NCI-H748 treated with DMSO at 0.1 percent for 48 hours (cell line): ENCODE data around the gene ABHD12.

Experiments
- DNase-seq: peaks from one replicate; lab custom pipeline; 2025; lab: John Stamatoyannopoulos, UW

Gene ABHD12

GRCh38 chr20:25380945-25381614, 9.6 kb downstream of the ABHD12 start:
- DNase-seq, result no peak

GRCh38 chr20:25378884-25379733, 11.5 kb downstream of the ABHD12 start:
- no peak for DNase-seq

GRCh38 chr20:25378189-25378883, 12.3 kb downstream of the ABHD12 start:
- no peak for DNase-seq

- DNase-seq, result no peak
Measured at GRCh38 chr20:25376886-25377285, 13.7 kb downstream of the ABHD12 start.

GRCh38 chr20:25376236-25376635, 14.4 kb downstream of the ABHD12 start:
- no peak for DNase-seq

- no peak for DNase-seq
Measured at GRCh38 chr20:25374842-25375241, 15.8 kb downstream of the ABHD12 start.

- no peak for DNase-seq
Measured at GRCh38 chr20:25372584-25373336, 17.9 kb downstream of the ABHD12 start.

GRCh38 chr20:25369971-25370370, 20.7 kb downstream of the ABHD12 start:
- DNase-seq, result no peak

GRCh38 chr20:25369529-25369928, 21.1 kb downstream of the ABHD12 start:
- DNase-seq, result no peak

GRCh38 chr20:25368976-25369375, 21.7 kb downstream of the ABHD12 start:
- no peak for DNase-seq

- no peak for DNase-seq
Measured at GRCh38 chr20:25368526-25368925, 22.1 kb downstream of the ABHD12 start.

GRCh38 chr20:25364879-25365699, 25.5 kb downstream of the ABHD12 start:
- DNase-seq, result no peak

- no peak for DNase-seq
Measured at GRCh38 chr20:25364180-25364788, 26.4 kb downstream of the ABHD12 start.

- no peak for DNase-seq
Measured at GRCh38 chr20:25361287-25361683, 29.4 kb downstream of the ABHD12 start.

- DNase-seq, result no peak
Measured at GRCh38 chr20:25360631-25361286, 29.9 kb downstream of the ABHD12 start.

GRCh38 chr20:25356271-25356933, 34.2 kb downstream of the ABHD12 start:
- no peak for DNase-seq

GRCh38 chr20:25355866-25356265, 34.8 kb downstream of the ABHD12 start:
- no peak for DNase-seq

- no peak for DNase-seq
Measured at GRCh38 chr20:25355011-25355595, 35.5 kb downstream of the ABHD12 start.
